HUES48 (cell line): ENCODE results near the gene PDS5A.
"Not testable (repeated sequence)": the region's sequence is repeated elsewhere in the genome, so short reads cannot be mapped to it uniquely, and the experiment has no call there.

Experiments used
- H3K27ac ChIP-seq: one replicate; pipeline ENCODE4 v1.7.0; 2013; ENCODE audit warnings: low read depth, low read length, inconsistent platforms
- H3K27me3 ChIP-seq: 2 replicates; pipeline ENCODE4 v1.6.1; 2013; ENCODE audit warnings: mild to moderate bottlenecking, low read length; ENCODE audit not compliant: control insufficient read depth, insufficient read depth
- H3K36me3 ChIP-seq: 2 replicates; pipeline ENCODE4 v1.6.1; 2013; ENCODE audit warnings: low read length; ENCODE audit not compliant: control insufficient read depth, insufficient read depth
- H3K4me1 ChIP-seq: 2 replicates; pipeline ENCODE4 v1.6.1; 2013; ENCODE audit warnings: mild to moderate bottlenecking, low read length; ENCODE audit not compliant: control insufficient read depth, insufficient read depth
- H3K4me3 ChIP-seq: 2 replicates; pipeline ENCODE4 v1.5.1; 2013; ENCODE audit warnings: mild to moderate bottlenecking, low read depth, low read length
- H3K9ac ChIP-seq: 2 replicates; pipeline ENCODE4 v1.6.1; 2013; ENCODE audit warnings: mild to moderate bottlenecking, low read depth, low read length, moderate library complexity
- H3K9me3 ChIP-seq: 2 replicates; pipeline ENCODE4 v1.6.1; 2013; ENCODE audit warnings: low read length; ENCODE audit not compliant: control insufficient read depth, insufficient read depth

Gene PDS5A

DNA sequence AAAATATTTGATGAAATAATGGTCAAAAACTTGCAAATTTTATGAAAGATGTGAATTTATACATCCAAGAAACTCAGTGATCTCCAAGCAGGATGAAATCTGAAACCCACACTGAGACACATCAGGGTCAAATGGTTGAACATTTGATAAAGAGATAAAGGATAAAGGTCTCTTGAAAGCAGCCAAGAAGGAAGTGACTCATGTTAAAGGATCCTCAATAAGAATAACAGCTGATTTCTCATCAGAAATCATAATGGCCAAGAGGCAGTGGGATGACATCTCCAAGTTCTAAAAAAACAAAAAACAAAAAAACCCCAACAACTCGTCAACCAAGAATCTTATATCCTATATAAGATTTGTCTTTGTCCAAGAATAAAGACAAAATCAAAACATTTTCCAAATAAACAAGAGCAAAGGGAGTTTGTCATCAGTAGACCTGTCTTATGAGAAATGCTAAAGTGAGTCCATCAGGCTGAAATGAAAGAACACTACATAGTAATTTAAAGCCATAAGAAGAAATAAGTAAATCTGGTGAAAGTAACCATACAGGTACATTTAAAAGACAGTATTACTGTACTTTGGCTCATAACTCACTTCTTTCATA lies 121.7 kb downstream of the PDS5A start:
- no peak overlapping the region for H3K27ac ChIP-seq
- no peaks in the 10 kb centered on the region for H3K9me3 ChIP-seq
- H3K4me1 ChIP-seq = no peaks in the 10 kb centered on the region
- H3K36me3 ChIP-seq = peaks cover 61% of the 10 kb centered on the region
- no peak overlapping the region for H3K4me3 ChIP-seq
- H3K27me3 ChIP-seq = no peaks in the 10 kb centered on the region
- H3K9ac ChIP-seq = no peak overlapping the region

DNA sequence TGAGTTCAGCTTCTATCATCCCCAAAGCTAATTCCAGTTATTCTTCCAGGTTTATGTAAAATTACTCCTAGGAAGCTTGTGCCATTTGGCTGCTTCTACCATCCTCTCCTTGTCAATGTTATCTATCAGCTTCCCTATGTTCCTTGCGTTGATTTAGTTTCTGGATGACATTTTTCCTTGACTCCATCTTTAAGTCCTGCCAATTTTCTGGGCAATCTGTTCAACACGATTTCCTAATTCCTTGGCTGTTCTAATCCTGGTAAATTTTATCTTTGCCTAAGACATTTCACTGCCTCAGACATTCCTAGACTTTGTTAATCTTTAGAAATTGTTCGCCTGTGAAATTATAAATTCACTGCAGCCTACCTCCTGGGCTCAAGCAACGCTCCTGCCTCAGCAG lies 125.1 kb downstream of the PDS5A start:
- Histone ChIP-seq H3K27ac (no peak overlapping the region), H3K27me3 (no peaks in the 10 kb centered on the region), H3K9me3 (no peaks in the 10 kb centered on the region), H3K4me1 (no peaks in the 10 kb centered on the region), H3K9ac (no peak overlapping the region), H3K4me3 (no peak overlapping the region), H3K36me3 (peaks cover 55% of the 10 kb centered on the region)

DNA sequence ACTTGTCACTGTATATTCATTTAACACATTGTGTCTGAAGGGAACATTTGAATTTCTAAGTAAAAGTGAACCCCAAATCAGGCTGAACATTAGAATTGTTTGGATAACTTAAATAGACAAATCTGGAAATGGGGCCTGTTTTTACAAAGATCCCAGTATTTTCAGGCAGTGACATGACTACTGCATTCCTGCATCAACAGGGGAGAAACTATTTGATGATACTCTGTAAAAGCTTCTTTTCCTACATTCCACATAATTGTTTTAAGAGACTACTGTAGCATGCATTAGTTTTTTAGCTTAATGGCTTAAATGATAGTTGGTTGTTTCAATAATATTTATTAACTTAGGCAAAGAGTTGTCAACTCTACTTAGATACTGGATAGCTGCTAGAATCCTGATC lies 127.0 kb downstream of the PDS5A start:
- Histone ChIP-seq H3K9me3 (no peaks in the 10 kb centered on the region), H3K4me3 (no peak overlapping the region), H3K27ac (no peak overlapping the region), H3K4me1 (no peaks in the 10 kb centered on the region), H3K9ac (no peak overlapping the region), H3K36me3 (peaks cover 64% of the 10 kb centered on the region), H3K27me3 (no peaks in the 10 kb centered on the region)

DNA sequence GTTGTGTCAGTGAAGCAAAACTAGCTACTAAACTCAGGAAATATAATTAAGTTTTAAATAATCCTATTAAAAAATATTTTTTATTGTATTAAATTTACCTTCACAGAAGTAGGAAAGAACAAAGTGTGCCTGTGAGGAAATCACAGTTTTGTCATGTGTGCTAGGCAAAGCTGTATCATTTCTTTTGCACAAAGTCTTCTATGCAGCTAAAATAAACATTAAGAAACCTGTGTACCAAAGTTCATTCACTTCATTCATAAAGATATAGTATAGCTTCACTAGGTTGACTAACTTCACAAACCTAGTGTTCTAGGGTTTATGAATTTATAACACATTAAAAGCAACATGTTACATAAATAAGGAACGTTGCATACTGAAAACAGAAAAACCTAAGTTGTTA lies 131.0 kb downstream of the PDS5A start:
- Histone ChIP-seq H3K9ac (no peak overlapping the region), H3K36me3 (peaks cover 77% of the 10 kb centered on the region), H3K27me3 (no peaks in the 10 kb centered on the region), H3K4me3 (no peak overlapping the region), H3K9me3 (no peaks in the 10 kb centered on the region), H3K27ac (no peak overlapping the region), H3K4me1 (no peaks in the 10 kb centered on the region)

DNA sequence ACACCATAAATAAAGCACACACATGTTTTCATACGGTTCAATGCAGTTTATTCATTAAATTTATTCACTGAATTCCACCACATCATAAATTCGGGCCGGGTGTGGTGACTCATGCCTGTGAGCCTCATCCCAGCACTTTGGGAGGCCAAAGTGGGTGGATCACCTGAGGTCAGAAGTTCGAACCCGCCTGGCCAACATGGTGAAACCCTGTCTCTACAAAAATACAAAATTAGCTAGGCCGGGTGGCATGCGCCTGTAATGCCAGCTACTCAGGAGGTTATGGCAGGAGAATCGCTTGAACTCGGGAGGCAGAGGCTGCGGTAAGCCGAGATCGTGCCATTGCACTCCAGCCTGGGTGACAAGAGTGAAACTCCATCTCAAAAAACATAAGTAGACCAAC lies 131.6 kb downstream of the PDS5A start:
- peaks cover 80% of the 10 kb centered on the region for H3K36me3 ChIP-seq
- no peaks in the 10 kb centered on the region for H3K9me3 ChIP-seq
- H3K4me3 ChIP-seq = no peak overlapping the region
- no peak overlapping the region for H3K9ac ChIP-seq
- H3K27me3 ChIP-seq = no peaks in the 10 kb centered on the region
- H3K4me1 ChIP-seq = no peaks in the 10 kb centered on the region
- H3K27ac ChIP-seq = no peak overlapping the region

DNA sequence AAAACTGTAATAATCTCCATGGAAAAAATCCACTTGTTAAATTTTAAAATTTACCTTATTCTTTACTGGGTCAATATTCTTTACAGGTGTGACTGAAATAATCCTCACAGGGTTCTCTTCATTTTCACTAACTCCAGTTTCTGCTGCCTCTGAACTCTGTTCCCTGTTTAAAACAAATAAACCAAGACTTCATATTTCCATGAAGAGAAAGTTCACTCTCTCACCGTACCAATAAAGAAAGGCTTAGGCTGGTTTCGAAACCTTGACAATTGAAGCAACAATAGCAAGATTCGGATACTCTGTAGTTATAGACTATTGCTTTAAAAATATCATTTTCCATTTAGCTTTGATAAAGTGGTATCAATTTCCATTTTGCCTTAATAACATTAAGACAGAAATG lies 135.8 kb downstream of the PDS5A start:
- H3K9ac ChIP-seq = no peak overlapping the region
- no peak overlapping the region for H3K27ac ChIP-seq
- H3K36me3 ChIP-seq = peaks cover 85% of the 10 kb centered on the region
- H3K9me3 ChIP-seq = no peaks in the 10 kb centered on the region
- no peaks in the 10 kb centered on the region for H3K4me1 ChIP-seq
- no peak overlapping the region for H3K4me3 ChIP-seq
- no peaks in the 10 kb centered on the region for H3K27me3 ChIP-seq

DNA sequence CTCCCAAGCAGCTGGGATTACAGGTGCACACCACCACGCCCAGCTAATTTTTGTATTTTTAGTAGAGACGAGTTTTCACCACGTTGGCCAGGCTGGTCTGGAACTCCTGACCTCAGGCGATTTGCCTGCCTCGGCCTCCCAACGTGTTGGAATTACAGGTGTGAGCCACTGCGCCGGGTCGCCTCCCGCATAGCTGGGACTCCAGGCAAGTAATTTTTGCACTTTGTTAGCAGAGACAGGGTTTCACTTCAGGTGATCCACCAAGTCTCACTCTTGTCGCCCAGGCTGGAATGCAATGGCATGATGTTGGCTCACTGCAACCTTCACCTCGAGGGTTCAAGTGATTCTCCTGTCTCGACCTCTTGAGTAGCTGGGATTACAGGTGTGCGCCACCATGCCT lies 137.2 kb downstream of the PDS5A start:
- peaks cover 85% of the 10 kb centered on the region for H3K36me3 ChIP-seq
- not testable (repeated sequence) for H3K4me1 ChIP-seq, H3K27me3 ChIP-seq, H3K9me3 ChIP-seq, H3K9ac ChIP-seq, H3K4me3 ChIP-seq, H3K27ac ChIP-seq

DNA sequence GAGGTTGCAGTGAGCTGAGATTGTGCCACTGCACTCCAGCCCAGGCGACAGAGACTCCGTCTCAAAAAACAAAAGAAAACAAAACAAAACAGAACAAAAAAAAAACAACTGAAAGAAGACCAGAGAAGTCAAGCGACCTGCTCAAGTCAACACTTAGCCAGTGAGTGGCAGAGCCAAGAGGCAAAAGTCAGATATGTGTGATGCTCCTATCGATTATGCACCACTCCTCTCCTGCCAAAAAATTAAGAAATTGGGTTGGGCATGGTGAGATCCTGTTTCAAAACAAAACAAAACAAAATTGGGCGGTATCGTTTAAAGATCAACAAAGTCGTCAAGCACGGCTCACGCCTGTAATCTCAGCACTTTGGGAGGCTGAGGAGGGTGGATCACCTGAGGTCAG lies 137.7 kb downstream of the PDS5A start:
- no peak overlapping the region for H3K27ac ChIP-seq
- H3K36me3 ChIP-seq = peaks cover 88% of the 10 kb centered on the region
- H3K27me3 ChIP-seq = no peaks in the 10 kb centered on the region
- no peaks in the 10 kb centered on the region for H3K4me1 ChIP-seq
- no peak overlapping the region for H3K9ac ChIP-seq
- H3K9me3 ChIP-seq = no peaks in the 10 kb centered on the region
- no peak overlapping the region for H3K4me3 ChIP-seq

DNA sequence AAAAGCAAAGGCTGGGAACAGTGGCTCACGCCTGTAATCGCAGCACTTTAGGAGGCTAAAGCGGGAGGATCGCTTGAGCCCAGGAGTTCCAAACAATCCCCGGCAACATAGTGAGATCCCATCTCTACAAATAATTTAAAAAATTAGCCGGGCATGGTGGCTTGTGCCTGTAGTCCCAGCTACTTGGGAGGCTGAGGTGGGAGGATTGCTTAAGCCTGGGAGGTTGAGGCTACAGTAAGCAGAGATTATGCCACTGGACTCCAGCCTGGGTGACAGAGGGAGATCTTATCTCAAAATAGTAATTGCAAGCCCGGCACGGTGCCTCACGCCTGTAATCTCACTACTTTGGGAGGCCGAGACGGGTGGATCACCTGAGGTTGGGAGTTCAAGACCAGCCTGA lies 139.3 kb downstream of the PDS5A start:
- H3K9ac ChIP-seq, H3K4me1 ChIP-seq, H3K4me3 ChIP-seq: not testable (repeated sequence)

DNA sequence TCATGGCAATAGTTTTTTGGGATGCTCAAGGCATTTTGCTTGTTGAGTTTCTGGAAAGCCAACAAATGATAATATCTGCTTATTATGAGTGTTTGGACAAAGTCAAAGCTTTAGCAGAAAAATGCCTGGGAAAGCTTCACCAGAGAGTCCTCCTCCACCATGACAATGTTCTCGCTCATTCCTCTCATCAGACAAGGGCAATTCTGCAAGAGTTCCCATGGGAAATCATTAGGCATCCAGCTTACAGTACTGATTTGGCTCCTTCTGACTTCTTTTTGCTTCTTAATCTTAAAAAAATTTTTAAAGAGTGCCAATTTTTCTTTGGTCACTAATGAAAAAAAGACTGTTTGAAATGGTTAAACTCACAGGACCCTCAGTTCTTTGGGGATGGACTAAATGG lies 143.4 kb downstream of the PDS5A start:
- Histone ChIP-seq H3K27me3 (no peaks in the 10 kb centered on the region), H3K9ac (no peak overlapping the region), H3K36me3 (peaks cover 78% of the 10 kb centered on the region), H3K9me3 (no peaks in the 10 kb centered on the region), H3K27ac (no peak overlapping the region), H3K4me3 (no peak overlapping the region), H3K4me1 (no peaks in the 10 kb centered on the region)

More for the DNA sequence above, 139.3 kb downstream of the PDS5A start:
- H3K27ac ChIP-seq, H3K9me3 ChIP-seq, H3K27me3 ChIP-seq: not testable (repeated sequence)
- peaks cover 92% of the 10 kb centered on the region for H3K36me3 ChIP-seq

DNA sequence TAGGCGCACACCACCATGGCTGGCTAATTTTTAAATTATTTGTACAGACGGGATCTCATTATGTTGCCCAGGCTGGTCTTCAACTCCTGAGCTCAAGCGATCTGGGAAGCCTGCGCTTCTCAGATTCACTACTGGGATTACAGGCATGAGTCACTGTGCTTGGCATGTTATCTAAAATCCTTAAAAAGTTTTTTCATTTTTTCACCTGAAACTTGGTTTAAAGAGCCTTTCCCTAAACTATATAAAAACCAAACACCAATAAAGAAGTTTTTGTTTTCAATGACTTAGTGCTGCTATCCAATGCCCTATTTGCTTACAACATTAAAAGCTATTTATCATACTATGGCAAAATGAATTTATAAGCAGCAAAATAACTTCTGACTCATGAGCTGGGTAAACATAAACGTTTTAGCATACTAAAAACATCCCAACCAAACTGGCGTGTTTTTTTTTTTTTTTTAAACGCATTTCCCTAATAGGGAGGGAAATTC lies 151.9 kb downstream of the PDS5A start:
- Histone ChIP-seq H3K4me1 (0 out of 2 replicates have a peak, but pooled peaks cover under 1% of the 10 kb centered on the region), H3K9ac (no peak overlapping the region), H3K9me3 (no peaks in the 10 kb centered on the region), H3K27ac (no peak overlapping the region), H3K4me3 (no peak overlapping the region), H3K36me3 (peaks cover 48% of the 10 kb centered on the region), H3K27me3 (no peaks in the 10 kb centered on the region)
